ENCODE results near the gene SLC25A53. TPM values are rescaled to one million over a fixed set of nuclear protein-coding genes. Genes with fewer than 3 reads are reported as not detected.

Gene SLC25A53
- total and polyA plus RNA-seq, 2 of the 13 experiments (the other 11 are each of a cell fraction or from before 2014, with no cell fraction given), result 3.4 to 4.5 TPM

DNA sequence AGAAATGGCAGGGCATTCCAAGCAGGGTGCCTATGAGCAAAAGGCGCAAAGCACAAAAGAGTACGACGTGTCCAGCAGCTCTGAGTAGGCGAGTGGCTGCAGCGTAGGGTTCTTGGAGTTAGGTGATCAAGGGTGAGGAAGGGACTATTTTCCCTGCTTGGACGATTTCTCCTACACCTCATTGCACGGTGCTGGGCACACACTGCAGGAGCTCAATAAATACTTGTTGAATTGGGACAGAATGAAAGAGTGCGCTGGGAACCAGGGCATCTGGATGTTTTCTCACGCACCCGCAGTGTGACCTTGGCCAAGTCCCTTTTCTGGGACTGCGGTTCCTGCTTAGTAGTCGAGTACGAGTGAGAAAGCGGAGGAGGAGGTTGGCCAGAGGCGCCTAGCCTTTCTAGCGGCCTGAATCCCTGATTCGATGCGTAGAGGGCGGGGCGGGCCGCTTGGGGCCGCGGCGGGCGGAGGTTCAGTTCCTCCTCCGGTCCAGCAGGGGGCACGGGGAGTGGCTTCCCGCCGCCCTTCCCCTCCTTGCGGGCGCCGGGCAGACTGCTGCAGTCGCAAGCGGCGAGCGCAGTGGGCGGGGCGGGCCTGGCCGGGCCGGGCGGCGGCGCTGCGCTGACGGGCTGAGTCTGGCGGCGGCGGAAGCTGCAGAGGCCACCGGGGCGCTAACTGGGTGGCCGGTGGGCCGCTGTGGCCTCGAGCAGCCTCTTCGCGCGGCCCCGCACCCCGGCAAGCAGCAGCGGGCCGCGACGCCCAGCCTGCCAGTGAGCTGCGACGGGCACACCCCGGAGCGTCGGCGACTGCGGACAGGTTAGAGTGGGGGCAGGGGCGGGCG lies 9.3 kb upstream of the SLC25A53 start, which contains the start of gene FAM199X (continued):
- TF ChIP-seq, protein P1, sequence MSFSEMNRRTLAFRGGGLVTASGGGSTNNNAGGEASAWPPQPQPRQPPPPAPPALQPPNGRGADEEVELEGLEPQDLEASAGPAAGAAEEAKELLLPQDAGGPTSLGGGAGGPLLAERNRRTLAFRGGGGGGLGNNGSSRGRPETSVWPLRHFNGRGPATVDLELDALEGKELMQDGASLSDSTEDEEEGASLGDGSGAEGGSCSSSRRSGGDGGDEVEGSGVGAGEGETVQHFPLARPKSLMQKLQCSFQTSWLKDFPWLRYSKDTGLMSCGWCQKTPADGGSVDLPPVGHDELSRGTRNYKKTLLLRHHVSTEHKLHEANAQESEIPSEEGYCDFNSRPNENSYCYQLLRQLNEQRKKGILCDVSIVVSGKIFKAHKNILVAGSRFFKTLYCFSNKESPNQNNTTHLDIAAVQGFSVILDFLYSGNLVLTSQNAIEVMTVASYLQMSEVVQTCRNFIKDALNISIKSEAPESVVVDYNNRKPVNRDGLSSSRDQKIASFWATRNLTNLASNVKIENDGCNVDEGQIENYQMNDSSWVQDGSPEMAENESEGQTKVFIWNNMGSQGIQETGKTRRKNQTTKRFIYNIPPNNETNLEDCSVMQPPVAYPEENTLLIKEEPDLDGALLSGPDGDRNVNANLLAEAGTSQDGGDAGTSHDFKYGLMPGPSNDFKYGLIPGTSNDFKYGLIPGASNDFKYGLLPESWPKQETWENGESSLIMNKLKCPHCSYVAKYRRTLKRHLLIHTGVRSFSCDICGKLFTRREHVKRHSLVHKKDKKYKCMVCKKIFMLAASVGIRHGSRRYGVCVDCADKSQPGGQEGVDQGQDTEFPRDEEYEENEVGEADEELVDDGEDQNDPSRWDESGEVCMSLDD (CRISPR knock-in tag; IDR thresholded peaks at IDR 0.05; ENCODE audit: borderline replicate concordance), result no peak
- TF ChIP-seq ATAD3A (CRISPR knock-in tag; IDR thresholded peaks at IDR 0.05) (no peak), SETDB1 (CRISPR knock-in tag; IDR thresholded peaks at IDR 0.05; ENCODE audit: borderline replicate concordance) (no peak), POGZ (CRISPR knock-in tag; IDR thresholded peaks at IDR 0.05) (peak; percentile 70), KMT2B (CRISPR knock-in tag; IDR thresholded peaks at IDR 0.05) (peak; percentile 28; the same call in 1 of the 2 replicates), TMF1 (CRISPR knock-in tag; IDR thresholded peaks at IDR 0.05; ENCODE audit: low read depth) (peak; percentile 31; the same call in 1 of the 2 replicates), KDM6A (CRISPR knock-in tag; IDR thresholded peaks at IDR 0.05; ENCODE audit: low read depth) (0 out of 2 replicates have a peak, but pooled peaks have one; percentile 22), ZFY (CRISPR knock-in tag; IDR thresholded peaks at IDR 0.05) (peak; percentile 86), HNRNPLL (IDR thresholded peaks at IDR 0.05; ENCODE audit: low read depth, low read length, poor library complexity, severe bottlenecking) (peak; percentile 90), ZNF143 (CRISPR knock-in tag; IDR thresholded peaks at IDR 0.05) (no peak), ZNF572 (CRISPR knock-in tag; IDR thresholded peaks at IDR 0.05) (no peak), RAD51 (IDR thresholded peaks at IDR 0.05; ENCODE audit: borderline replicate concordance) (no peak)
- TF ChIP-seq, protein P2, sequence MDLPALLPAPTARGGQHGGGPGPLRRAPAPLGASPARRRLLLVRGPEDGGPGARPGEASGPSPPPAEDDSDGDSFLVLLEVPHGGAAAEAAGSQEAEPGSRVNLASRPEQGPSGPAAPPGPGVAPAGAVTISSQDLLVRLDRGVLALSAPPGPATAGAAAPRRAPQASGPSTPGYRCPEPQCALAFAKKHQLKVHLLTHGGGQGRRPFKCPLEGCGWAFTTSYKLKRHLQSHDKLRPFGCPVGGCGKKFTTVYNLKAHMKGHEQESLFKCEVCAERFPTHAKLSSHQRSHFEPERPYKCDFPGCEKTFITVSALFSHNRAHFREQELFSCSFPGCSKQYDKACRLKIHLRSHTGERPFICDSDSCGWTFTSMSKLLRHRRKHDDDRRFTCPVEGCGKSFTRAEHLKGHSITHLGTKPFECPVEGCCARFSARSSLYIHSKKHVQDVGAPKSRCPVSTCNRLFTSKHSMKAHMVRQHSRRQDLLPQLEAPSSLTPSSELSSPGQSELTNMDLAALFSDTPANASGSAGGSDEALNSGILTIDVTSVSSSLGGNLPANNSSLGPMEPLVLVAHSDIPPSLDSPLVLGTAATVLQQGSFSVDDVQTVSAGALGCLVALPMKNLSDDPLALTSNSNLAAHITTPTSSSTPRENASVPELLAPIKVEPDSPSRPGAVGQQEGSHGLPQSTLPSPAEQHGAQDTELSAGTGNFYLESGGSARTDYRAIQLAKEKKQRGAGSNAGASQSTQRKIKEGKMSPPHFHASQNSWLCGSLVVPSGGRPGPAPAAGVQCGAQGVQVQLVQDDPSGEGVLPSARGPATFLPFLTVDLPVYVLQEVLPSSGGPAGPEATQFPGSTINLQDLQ (CRISPR knock-in tag; IDR thresholded peaks at IDR 0.05), result no peak
- TF ChIP-seq, protein P3, sequence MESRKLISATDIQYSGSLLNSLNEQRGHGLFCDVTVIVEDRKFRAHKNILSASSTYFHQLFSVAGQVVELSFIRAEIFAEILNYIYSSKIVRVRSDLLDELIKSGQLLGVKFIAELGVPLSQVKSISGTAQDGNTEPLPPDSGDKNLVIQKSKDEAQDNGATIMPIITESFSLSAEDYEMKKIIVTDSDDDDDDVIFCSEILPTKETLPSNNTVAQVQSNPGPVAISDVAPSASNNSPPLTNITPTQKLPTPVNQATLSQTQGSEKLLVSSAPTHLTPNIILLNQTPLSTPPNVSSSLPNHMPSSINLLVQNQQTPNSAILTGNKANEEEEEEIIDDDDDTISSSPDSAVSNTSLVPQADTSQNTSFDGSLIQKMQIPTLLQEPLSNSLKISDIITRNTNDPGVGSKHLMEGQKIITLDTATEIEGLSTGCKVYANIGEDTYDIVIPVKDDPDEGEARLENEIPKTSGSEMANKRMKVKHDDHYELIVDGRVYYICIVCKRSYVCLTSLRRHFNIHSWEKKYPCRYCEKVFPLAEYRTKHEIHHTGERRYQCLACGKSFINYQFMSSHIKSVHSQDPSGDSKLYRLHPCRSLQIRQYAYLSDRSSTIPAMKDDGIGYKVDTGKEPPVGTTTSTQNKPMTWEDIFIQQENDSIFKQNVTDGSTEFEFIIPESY (CRISPR knock-in tag; IDR thresholded peaks at IDR 0.05), result no peak
- TF ChIP-seq, protein P4, sequence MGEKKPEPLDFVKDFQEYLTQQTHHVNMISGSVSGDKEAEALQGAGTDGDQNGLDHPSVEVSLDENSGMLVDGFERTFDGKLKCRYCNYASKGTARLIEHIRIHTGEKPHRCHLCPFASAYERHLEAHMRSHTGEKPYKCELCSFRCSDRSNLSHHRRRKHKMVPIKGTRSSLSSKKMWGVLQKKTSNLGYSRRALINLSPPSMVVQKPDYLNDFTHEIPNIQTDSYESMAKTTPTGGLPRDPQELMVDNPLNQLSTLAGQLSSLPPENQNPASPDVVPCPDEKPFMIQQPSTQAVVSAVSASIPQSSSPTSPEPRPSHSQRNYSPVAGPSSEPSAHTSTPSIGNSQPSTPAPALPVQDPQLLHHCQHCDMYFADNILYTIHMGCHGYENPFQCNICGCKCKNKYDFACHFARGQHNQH (CRISPR knock-in tag; IDR thresholded peaks at IDR 0.05), result no peak
- TF ChIP-seq, protein P5, sequence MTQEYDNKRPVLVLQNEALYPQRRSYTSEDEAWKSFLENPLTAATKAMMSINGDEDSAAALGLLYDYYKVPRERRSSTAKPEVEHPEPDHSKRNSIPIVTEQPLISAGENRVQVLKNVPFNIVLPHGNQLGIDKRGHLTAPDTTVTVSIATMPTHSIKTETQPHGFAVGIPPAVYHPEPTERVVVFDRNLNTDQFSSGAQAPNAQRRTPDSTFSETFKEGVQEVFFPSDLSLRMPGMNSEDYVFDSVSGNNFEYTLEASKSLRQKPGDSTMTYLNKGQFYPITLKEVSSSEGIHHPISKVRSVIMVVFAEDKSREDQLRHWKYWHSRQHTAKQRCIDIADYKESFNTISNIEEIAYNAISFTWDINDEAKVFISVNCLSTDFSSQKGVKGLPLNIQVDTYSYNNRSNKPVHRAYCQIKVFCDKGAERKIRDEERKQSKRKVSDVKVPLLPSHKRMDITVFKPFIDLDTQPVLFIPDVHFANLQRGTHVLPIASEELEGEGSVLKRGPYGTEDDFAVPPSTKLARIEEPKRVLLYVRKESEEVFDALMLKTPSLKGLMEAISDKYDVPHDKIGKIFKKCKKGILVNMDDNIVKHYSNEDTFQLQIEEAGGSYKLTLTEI (CRISPR knock-in tag; conservative IDR thresholded peaks at IDR 0.05), result no peak
